ENCODE measurements around the gene IL13RA1.
"Not testable (repeated sequence)": the region's sequence is repeated elsewhere in the genome, so short reads cannot be mapped to it uniquely, and the experiment has no call there.

IL13RA1 gene

GRCh38 chrX:118730500-118731247, 3.3 kb downstream of the IL13RA1 start:
- TF ChIP-seq ZFX (IDR thresholded peaks at IDR 0.05) (no peak), CTCF (conservative IDR thresholded peaks at IDR 0.05) (no peak)
- H3K27ac ChIP-seq = no peak overlapping the region

GRCh38 chrX:118732551-118732950, 5.1 kb downstream of the IL13RA1 start:
- H3K27ac ChIP-seq = not testable (repeated sequence)

DNA sequence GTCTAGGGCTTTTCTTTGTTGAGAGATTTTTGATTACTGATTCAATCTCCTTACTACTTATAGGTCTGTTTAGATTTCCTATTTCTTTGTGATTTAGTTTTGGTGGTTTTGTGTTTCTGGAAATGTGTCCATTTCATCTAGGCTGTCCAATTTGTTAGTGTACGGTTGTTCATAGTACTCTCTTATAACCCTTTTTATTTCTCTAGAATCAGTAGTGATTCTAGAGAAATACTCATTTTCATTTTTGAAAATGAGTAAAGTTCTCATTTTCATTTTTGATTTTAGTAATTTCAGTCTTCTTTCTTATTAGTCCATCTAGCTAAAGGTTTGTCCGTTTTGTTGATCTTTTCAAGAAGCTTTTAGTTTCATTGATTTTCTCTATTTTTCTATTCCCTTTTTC, 7.5 kb downstream of the IL13RA1 start:
- no peak for TF ChIP-seq ZFX (IDR thresholded peaks at IDR 0.05)
- TF ChIP-seq CTCF (conservative IDR thresholded peaks at IDR 0.05) = no peak
- H3K27ac ChIP-seq = no peak overlapping the region

GRCh38 chrX:118736394-118737010, 9.1 kb downstream of the IL13RA1 start:
- TF ChIP-seq CTCF (conservative IDR thresholded peaks at IDR 0.05) (no peak), ZFX (IDR thresholded peaks at IDR 0.05) (no peak)
- H3K27ac ChIP-seq = no peak overlapping the region

DNA sequence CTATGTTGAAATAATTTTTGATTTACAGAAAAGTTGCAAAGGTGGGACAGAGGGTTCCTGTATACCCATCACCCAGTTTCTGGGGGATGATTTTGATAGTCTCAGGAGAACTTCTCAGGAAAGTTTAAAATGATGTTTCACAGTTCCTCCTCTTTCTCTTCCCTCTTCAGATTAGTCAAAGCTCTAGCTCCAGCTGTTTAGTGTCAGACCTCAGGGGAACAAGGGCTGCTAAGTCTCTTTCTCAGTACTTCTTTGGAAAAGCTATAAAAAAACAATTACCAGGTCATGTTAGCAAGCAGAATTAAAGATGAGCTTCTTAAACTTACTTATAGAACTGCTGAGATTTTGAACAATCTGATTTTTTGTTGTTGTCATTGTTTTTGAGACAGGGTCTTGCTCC, 12.2 kb downstream of the IL13RA1 start:
- no peak overlapping the region for H3K27ac ChIP-seq
- TF ChIP-seq ZFX (IDR thresholded peaks at IDR 0.05) = no peak
- TF ChIP-seq CTCF (conservative IDR thresholded peaks at IDR 0.05) = no peak

GRCh38 chrX:118740276-118740889, 13.0 kb downstream of the IL13RA1 start:
- no peak for TF ChIP-seq ZFX (IDR thresholded peaks at IDR 0.05)
- no peak for TF ChIP-seq CTCF (conservative IDR thresholded peaks at IDR 0.05)
- H3K27ac ChIP-seq = no peak overlapping the region

- H3K27ac ChIP-seq = no peak overlapping the region
- TF ChIP-seq CTCF (conservative IDR thresholded peaks at IDR 0.05) = no peak
- TF ChIP-seq ZFX (IDR thresholded peaks at IDR 0.05) = no peak
Observed at GRCh38 chrX:118742176-118742575, 14.8 kb downstream of the IL13RA1 start.

Measured in C4-2B (cell line).